ENCODE data around the gene PEBP1.

- TF ChIP-seq CTCF (IDR thresholded peaks at IDR 0.05; ENCODE audit: low read length) (no peak), EZH2 (optimal IDR thresholded peaks at IDR 0.05; ENCODE audit: low read depth, low read length) (no peak)
Observed at GRCh38 chr12:118144499-118144898, 8.6 kb downstream of the PEBP1 start.
